Measurements from ENCODE around the gene ETS1.

Gene ETS1

GRCh38 chr11:128520206-128520887 lies 67.0 kb downstream of the ETS1 start:
- TF ChIP-seq, protein P1, sequence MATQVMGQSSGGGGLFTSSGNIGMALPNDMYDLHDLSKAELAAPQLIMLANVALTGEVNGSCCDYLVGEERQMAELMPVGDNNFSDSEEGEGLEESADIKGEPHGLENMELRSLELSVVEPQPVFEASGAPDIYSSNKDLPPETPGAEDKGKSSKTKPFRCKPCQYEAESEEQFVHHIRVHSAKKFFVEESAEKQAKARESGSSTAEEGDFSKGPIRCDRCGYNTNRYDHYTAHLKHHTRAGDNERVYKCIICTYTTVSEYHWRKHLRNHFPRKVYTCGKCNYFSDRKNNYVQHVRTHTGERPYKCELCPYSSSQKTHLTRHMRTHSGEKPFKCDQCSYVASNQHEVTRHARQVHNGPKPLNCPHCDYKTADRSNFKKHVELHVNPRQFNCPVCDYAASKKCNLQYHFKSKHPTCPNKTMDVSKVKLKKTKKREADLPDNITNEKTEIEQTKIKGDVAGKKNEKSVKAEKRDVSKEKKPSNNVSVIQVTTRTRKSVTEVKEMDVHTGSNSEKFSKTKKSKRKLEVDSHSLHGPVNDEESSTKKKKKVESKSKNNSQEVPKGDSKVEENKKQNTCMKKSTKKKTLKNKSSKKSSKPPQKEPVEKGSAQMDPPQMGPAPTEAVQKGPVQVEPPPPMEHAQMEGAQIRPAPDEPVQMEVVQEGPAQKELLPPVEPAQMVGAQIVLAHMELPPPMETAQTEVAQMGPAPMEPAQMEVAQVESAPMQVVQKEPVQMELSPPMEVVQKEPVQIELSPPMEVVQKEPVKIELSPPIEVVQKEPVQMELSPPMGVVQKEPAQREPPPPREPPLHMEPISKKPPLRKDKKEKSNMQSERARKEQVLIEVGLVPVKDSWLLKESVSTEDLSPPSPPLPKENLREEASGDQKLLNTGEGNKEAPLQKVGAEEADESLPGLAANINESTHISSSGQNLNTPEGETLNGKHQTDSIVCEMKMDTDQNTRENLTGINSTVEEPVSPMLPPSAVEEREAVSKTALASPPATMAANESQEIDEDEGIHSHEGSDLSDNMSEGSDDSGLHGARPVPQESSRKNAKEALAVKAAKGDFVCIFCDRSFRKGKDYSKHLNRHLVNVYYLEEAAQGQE (IDR thresholded peaks at IDR 0.05; ENCODE audit: insufficient replicate concordance, low read depth), result no peak
- H3K27me3 ChIP-seq (ENCODE audit: insufficient read depth, poor library complexity, severe bottlenecking), result peaks cover 45% of the 10 kb centered on the region
- no peak for DNase-seq (ENCODE audit: low read depth in 1 of 2, low spot score in 1 of 2)
- H3K4me3 ChIP-seq (replicated peaks; ENCODE audit: insufficient read depth, low read length), result no peak overlapping the region; the same call in 1 of the 2 replicates
- H3K27ac ChIP-seq (replicated peaks), result no peak overlapping the region

DNA sequence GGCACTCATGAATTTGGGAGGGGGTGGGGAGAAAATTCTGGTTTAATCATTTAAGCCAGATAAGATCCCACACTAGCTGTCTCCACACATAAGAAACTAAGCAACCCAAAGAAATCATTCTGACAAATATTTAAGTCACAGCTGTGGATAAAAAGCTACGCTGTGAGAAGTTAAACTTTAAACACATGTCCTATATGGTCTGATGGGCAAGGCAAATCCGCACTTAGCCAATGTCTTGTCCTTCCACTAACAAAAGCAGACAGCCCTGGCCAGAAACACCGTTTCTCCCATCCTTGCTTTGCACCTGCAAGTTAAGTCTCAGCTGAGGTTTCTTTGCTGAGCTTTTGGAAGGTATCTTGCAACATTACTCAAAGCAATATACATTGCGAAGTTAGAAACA lies 68.0 kb downstream of the ETS1 start:
- no peak for DNase-seq (ENCODE audit: low read depth in 1 of 2, low spot score in 1 of 2)
- Histone ChIP-seq H3K4me3 (replicated peaks; ENCODE audit: insufficient read depth, low read length) (no peak overlapping the region), H3K27ac (replicated peaks) (no peak overlapping the region), H3K27me3 (ENCODE audit: insufficient read depth, poor library complexity, severe bottlenecking) (peaks cover 54% of the 10 kb centered on the region)
- TF ChIP-seq GABPA (IDR thresholded peaks at IDR 0.05; ENCODE audit: low read depth) (no peak), CTCF (IDR thresholded peaks at IDR 0.05; ENCODE audit: insufficient read depth, low read length) (no peak), SPI1 (IDR thresholded peaks at IDR 0.05; ENCODE audit: borderline replicate concordance, low read depth) (no peak), POLR2AphosphoS5 (IDR thresholded peaks at IDR 0.05; ENCODE audit: low read depth) (no peak)
- TF ChIP-seq, protein P1 (IDR thresholded peaks at IDR 0.05; ENCODE audit: insufficient replicate concordance, low read depth), result no peak

DNA sequence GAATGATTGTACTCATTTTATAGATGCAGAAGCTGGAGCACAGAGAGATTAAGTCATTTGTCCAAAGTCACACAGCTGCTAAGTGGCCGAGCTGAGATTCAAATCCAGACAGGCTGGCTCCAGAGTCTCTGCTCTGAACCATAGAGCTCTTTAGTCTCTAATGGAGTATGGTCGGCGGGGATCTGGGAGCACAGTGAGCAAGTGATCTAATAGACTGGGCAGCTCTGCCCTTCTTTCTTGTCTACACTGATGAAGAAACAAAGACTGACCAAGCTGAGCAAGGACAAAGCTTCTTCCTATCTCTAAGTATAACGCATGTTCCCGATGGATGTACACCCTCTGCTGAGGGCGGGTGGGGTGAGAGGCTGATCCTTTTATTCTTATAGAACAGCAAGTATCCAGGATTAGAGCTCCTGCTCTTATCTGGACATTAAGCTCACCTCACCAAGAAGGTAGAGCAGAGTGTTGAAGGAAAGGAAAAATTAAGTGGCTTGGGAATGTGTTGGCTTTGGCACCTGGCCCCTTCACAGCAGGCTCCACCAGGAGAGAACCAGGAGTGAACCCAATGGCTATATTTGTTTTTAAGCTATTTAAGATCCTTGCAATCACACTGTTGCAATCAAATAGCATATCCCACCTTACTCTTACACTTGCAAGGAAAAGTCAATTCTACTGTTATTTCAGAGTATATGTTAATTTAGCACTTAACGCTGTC lies 68.7 kb downstream of the ETS1 start:
- Histone ChIP-seq H3K4me3 (replicated peaks; ENCODE audit: insufficient read depth, low read length) (no peak overlapping the region), H3K27ac (replicated peaks) (no peak overlapping the region), H3K27me3 (ENCODE audit: insufficient read depth, poor library complexity, severe bottlenecking) (peaks cover 59% of the 10 kb centered on the region)
- no peak for DNase-seq (ENCODE audit: low read depth in 1 of 2, low spot score in 1 of 2)
- TF ChIP-seq, protein P1 (IDR thresholded peaks at IDR 0.05; ENCODE audit: insufficient replicate concordance, low read depth), result no peak
- TF ChIP-seq POLR2AphosphoS5 (IDR thresholded peaks at IDR 0.05; ENCODE audit: low read depth), result no peak
- TF ChIP-seq CTCF (IDR thresholded peaks at IDR 0.05; ENCODE audit: insufficient read depth, low read length), result no peak
- TF ChIP-seq SPI1 (IDR thresholded peaks at IDR 0.05; ENCODE audit: borderline replicate concordance, low read depth), result no peak
- TF ChIP-seq GABPA (IDR thresholded peaks at IDR 0.05; ENCODE audit: low read depth), result no peak

Measured in HL-60 (cell line).